GM13977 (cell line): ENCODE results near the gene ANAPC5.
"Not testable (repeated sequence)": the region's sequence is repeated elsewhere in the genome, so short reads cannot be mapped to it uniquely, and the experiment has no call there.

ENCODE experiments used
- DNase-seq: peaks from one replicate; pipeline ENCODE4 v3.0.0; 2012; ENCODE audit warnings: low spot score
- in situ Hi-C: fragments of 300-500 bp; cut with MboI; formaldehyde crosslinking; loops from one replicate; pipeline ENCODE4 v1.12.0; 2022; ENCODE audit warnings: low sequenced_read_pairs, low pct_unique_long_range_greater_than_20kb, mixed read lengths, inconsistent platforms; ENCODE audit not compliant: unreplicated experiment
- TF ChIP-seq, protein P1 (sequence below): IDR thresholded peaks from 2 replicates; pipeline ENCODE4 v1.5.1; 2012; ENCODE audit warnings: mild to moderate bottlenecking, control low read depth; ENCODE audit not compliant: insufficient read depth; ENCODE audit errors: extremely low read depth, missing control alignments

Gene ANAPC5

DNA sequence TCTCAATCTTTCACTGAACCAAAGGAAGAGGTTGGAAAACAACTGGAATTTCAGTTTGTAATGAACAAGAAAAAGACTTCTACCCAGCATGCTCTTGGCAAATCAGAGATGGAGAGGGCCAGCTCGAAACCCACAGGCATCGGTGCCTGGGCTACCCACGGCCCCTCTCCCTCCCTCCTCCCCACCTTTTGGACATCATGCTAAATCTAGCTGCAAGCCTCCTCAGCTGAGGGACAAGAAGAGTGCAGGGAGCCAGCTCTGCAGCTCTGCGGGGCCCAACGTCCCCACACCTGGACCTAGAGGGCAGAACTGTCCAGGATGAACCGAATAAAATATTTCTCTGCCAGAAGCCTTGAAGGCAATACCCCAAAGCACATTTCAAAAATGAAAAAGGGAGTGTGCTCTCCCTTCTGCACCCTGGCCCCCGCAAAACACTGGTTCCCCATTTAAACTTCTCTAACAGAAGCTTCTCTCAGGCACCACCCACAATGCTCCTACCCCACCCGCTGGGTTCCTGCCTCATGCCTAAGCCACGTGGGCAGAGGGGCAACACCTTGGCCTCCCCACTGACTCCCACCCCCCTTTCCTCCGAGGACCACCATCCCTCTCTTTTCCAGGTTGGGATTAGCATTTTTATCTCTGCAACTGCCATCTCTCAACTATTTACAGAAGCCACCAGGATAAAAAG is 63.9 kb downstream of the ANAPC5 start:
- peak; percentile 50 for DNase-seq
- TF ChIP-seq, protein P1, sequence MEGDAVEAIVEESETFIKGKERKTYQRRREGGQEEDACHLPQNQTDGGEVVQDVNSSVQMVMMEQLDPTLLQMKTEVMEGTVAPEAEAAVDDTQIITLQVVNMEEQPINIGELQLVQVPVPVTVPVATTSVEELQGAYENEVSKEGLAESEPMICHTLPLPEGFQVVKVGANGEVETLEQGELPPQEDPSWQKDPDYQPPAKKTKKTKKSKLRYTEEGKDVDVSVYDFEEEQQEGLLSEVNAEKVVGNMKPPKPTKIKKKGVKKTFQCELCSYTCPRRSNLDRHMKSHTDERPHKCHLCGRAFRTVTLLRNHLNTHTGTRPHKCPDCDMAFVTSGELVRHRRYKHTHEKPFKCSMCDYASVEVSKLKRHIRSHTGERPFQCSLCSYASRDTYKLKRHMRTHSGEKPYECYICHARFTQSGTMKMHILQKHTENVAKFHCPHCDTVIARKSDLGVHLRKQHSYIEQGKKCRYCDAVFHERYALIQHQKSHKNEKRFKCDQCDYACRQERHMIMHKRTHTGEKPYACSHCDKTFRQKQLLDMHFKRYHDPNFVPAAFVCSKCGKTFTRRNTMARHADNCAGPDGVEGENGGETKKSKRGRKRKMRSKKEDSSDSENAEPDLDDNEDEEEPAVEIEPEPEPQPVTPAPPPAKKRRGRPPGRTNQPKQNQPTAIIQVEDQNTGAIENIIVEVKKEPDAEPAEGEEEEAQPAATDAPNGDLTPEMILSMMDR = no peak
- in situ Hi-C loops = no loop called here

DNA sequence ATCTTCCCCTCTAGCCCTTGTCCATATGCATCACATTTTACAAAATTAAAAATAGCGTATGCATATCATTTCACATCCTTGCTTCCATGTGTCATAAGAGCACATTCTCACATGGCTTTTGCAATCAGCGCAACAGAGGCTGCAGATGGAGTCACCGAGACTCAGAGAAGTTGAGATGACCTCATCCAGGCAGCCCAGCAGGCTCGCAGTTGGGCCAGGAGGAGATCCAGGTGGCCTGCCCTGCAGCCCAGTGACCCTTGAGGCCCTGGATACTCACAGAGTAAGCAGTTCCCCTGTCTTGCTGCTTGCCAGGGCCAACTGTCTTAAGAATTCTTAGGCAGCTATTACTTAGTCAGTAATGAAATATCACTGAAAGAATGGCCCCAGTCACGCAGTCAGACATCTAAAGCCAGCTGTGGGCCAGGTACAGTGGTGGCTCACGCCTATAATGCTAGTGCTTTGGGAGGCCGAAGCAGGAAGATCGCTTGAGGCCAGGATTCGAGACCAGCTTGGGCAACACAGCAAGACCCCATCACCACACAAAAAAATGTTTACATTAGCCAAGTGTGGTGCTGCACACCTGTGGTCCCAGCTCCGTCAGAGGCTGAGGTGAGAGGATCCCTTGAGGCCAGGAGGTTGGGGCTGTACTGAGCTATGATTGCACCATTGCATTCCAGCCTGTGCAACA is 64.8 kb downstream of the ANAPC5 start:
- TF ChIP-seq, protein P1 = no peak
- in situ Hi-C loops = no loop called here
- DNase-seq = no peak

DNA sequence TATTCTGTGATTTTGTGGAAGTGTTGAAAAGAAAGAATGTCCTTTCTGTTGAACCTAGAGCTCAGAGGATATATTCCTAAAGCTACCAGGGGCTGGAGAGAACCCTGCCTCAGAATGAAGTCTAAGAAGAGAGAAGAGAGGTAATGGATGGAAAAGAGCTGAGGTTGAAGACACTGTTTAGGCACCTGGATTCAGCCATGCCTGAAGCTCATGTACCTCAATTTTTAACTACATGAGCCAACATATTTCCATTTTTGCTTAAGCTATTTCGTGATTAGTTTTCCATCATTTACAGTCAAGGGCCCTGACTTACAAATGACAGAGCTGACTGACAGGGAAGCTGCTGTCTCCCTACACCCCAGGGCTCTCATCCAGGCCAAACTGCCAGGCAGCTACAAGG is 66.4 kb downstream of the ANAPC5 start:
- in situ Hi-C loops = no loop called here
- TF ChIP-seq, protein P1 = no peak
- DNase-seq = no peak

DNA sequence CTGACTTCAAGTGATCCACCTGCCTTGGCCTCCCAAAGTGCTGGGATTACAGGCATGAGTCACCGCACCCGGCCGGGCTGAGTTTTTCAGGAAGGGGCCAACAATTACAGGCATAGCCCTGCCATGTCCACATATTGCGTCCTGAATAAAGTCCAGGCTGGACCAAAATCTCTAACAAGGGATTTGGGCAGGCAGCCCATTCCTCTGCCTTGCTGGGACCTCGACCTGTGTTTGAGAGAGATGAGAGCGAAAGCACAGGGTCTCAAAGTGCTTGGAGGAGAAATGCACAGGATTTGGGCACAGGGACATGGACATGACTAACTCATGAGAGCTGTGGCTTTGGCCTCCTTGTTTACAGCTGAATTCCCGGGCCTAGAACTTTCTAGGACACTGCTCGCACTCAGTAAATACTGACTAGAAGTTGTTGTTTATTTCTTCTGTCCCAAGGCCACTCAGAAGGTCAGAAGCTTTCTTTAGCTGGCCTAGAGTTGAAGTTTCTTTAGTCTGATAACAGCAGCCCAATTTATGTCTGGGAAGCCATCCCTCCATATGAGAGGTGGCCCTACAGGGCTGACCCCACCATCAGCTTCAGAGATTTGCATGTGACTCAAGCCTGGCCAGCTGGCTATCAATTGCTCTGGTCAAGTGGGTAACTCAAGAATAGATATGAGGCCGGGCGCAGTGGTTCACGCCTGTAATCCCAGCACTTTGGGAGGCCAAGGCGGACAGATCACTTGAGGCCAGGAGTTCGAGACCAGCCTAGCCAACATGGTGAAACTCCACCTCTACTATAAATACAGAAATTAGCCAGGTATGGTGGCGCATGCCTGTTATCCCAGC is 67.4 kb downstream of the ANAPC5 start:
- TF ChIP-seq, protein P1 = no peak
- in situ Hi-C loops = no loop called here
- DNase-seq = no peak

DNA sequence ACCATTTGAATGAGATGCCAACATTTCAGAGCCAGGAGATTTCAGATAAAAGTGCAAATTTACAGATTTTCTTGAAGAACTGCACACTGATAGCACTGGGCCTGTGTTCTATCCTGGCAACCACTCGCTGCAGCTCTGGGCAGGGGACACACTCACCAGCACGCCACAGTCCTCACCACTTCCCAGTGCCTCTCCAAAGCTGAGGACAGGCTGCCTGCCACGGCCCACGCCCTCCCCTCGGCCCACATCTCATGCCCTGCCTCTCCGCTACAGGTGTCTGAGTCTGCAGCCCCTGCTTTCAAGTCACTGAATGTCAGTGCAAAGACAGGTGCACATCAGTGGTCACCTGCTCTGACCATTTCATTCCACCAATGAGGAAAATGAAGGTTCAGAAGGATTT is 68.4 kb downstream of the ANAPC5 start:
- no peak for DNase-seq
- in situ Hi-C loops = no loop called here
- TF ChIP-seq, protein P1 = no peak

DNA sequence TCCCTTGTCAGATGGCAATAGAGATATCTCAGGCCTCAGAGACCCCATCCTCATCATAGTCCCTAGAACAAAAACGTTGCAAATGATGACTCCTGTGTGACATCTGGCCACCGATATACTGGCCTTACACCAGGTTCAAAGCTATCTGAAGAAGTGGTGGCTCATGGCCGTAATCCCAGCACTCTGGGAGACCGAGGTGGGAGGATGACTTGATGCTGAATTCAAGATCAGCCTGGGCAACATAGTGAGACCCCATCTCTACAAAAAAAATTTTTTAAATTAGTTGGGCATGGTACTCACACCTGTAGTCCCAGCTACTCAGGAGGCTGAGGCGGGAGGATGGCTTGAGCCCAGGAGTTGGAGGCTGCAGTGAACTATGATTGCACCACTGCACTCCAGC is 68.8 kb downstream of the ANAPC5 start:
- in situ Hi-C loops = no loop called here
- DNase-seq = no peak
- TF ChIP-seq, protein P1 = no peak

DNA sequence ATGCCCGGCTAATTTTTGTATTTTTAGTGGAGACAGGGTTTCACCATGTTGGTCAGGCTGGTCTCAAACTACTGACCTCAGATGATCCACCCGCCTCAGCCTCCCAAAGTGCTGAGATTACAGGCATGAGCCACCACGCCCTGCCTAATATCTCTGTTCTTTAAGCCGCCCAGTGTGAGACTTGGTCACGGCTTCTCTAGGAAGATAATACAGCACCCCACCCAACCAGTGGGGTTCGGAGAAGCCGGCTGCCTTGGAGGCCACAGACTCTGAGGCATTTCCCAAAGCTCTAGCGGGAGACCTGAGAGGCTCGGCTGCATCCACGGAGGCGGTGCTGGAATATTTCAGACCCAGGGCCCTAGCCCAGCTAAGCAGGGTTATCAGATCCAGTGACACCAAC is 69.3 kb downstream of the ANAPC5 start:
- DNase-seq, in situ Hi-C loops: not testable (repeated sequence)
